Tibial nerve (tissue), 4 donors: ENCODE data around the gene ZCWPW2.

Experiments
- CTCF ChIP-seq, 5 experiments: fragments of 200-600 bp in 3 of 5; fragments of 450-650 bp in 2 of 5; sonication (generic) in 3 of 5; IDR thresholded peaks; one replicate each; pipeline ENCODE4 v1.5.1; 2016 to 2019; ENCODE audit warnings: antibody characterized with exemption in 5 of 5, mild to moderate bottlenecking in 3 of 5, moderate library complexity in 2 of 5
- EP300 ChIP-seq, 2 donors: sonication (generic); formaldehyde crosslinking; IDR thresholded peaks; one replicate each; pipeline ENCODE4 v1.6.1; 2017; ENCODE audit warnings: antibody characterized with exemption in 2 of 2, mild to moderate bottlenecking in 1 of 2

- TF ChIP-seq CTCF (IDR thresholded peaks at IDR 0.05) (no peak), EP300 (IDR thresholded peaks at IDR 0.05) (no peak)
These were observed 32.8 kb upstream of the ZCWPW2 start for GRCh38 chr3:28315711-28316110.
